Breast epithelium (tissue), 4 donors: ENCODE results near the gene C20orf141. TPM values are rescaled to one million over a fixed set of nuclear protein-coding genes. Genes with fewer than 3 reads are reported as not detected.
"Not testable (repeated sequence)": the region's sequence is repeated elsewhere in the genome, so short reads cannot be mapped to it uniquely, and the experiment has no call there.

ENCODE experiments used
- DNase-seq, 2 donors: peaks; one replicate each; pipeline ENCODE4 v3.0.0-alpha.2; 2019; ENCODE audit warnings: low spot score in 2 of 2
- H3K27ac ChIP-seq, 2 donors: fragments of 200-600 bp; sonication (generic) in 1 of 2; one replicate each; pipeline ENCODE4 v1.5.1; 2016 to 2019; ENCODE audit warnings: mild to moderate bottlenecking in 1 of 2
- H3K27me3 ChIP-seq, 2 donors: fragments of 200-600 bp; sonication (generic) in 1 of 2; one replicate each; pipeline versions ENCODE4 v1.5.1 to v1.6.0; 2017 to 2019; ENCODE audit warnings: control low read depth in 1 of 2, mild to moderate bottlenecking in 1 of 2
- H3K36me3 ChIP-seq: fragments of 200-600 bp; one replicate; pipeline ENCODE4 v1.5.1; 2019
- H3K4me1 ChIP-seq, 2 donors: fragments of 200-600 bp; sonication (generic); one replicate each; pipeline ENCODE4 v1.5.1; 2016 to 2019; ENCODE audit warnings: control low read depth in 1 of 2
- H3K4me3 ChIP-seq, 3 donors: fragments of 200-600 bp; sonication (generic); 1 replicate in 2 of 3; 2 replicates in 1 of 3; pipeline ENCODE4 v1.5.1; 2016 to 2019; ENCODE audit warnings: mild to moderate bottlenecking in 3 of 3, moderate library complexity in 2 of 3
- H3K9me3 ChIP-seq, 2 donors: fragments of 200-600 bp; sonication (generic) in 1 of 2; one replicate each; pipeline ENCODE4 v1.5.1; 2016 to 2019; ENCODE audit warnings: control low read depth in 1 of 2
- POLR2A ChIP-seq: fragments of 450-650 bp; IDR thresholded peaks from one replicate; pipeline ENCODE4 v1.6.1; 2016; ENCODE audit warnings: antibody characterized with exemption, mild to moderate bottlenecking, moderate library complexity
- POLR2AphosphoS5 ChIP-seq, 3 donors: sonication (generic); formaldehyde crosslinking; IDR thresholded peaks; one replicate each; pipeline ENCODE4 v1.6.1; 2017; ENCODE audit warnings: antibody characterized with exemption in 3 of 3
- intact Hi-C: fragments of 100-400 bp; cut with DNase I; formaldehyde crosslinking; loops from one replicate; pipeline ENCODE4 v1.15.1; 2023; ENCODE audit warnings: low total_unique reads
- total RNA-seq, 3 donors: library from RNA; depleted of rRNA; stranded (reverse); fragments of >200 nt; gene quantifications; one replicate each; pipeline ENCODE4 v1.1.0, GENCODE V29; 2016
- TF ChIP-seq, protein P1 (sequence below), 3 donors: fragments of 450-650 bp; IDR thresholded peaks; one replicate each; pipeline ENCODE4 v1.5.1; 2016 to 2017; ENCODE audit warnings: antibody characterized with exemption in 3 of 3, mild to moderate bottlenecking in 3 of 3, moderate library complexity in 3 of 3

C20orf141 gene
- total RNA-seq, 3 donors from 2014 or later = not detected

DNA sequence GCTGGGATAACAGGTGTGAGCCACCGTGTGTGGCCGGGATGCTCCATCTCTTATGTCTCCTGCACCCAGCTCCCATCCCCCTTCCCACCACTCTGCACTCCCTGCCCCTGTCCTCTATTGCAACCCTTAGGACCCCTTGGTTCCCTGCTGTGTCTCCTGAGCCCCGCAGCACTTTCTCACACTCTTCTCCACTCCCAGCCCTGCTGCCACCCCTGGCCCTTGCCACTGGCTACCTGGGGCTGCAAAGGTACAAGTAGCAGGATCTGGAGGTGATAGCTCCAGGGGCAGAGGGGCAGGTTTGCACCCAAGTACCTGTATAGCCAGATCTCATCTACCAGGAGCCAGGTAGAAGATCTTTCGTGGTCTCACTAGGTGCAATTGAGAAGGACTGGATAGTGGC lies 7.8 kb upstream of the C20orf141 start:
- Histone ChIP-seq H3K27me3 (peaks cover 0 to 20% of the 10 kb centered on the region in 2 donors), H3K4me3 (no peak overlapping the region), H3K4me1 (no peaks in the 10 kb centered on the region), H3K36me3 (no peaks in the 10 kb centered on the region), H3K9me3 (no peaks in the 10 kb centered on the region), H3K27ac (no peak overlapping the region)
- no peak for DNase-seq
- intact Hi-C loops = no loop called here
- TF ChIP-seq POLR2A (no peak), POLR2AphosphoS5 (IDR thresholded peaks at IDR 0.05) (no peak)
- TF ChIP-seq, protein P1, sequence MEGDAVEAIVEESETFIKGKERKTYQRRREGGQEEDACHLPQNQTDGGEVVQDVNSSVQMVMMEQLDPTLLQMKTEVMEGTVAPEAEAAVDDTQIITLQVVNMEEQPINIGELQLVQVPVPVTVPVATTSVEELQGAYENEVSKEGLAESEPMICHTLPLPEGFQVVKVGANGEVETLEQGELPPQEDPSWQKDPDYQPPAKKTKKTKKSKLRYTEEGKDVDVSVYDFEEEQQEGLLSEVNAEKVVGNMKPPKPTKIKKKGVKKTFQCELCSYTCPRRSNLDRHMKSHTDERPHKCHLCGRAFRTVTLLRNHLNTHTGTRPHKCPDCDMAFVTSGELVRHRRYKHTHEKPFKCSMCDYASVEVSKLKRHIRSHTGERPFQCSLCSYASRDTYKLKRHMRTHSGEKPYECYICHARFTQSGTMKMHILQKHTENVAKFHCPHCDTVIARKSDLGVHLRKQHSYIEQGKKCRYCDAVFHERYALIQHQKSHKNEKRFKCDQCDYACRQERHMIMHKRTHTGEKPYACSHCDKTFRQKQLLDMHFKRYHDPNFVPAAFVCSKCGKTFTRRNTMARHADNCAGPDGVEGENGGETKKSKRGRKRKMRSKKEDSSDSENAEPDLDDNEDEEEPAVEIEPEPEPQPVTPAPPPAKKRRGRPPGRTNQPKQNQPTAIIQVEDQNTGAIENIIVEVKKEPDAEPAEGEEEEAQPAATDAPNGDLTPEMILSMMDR (IDR thresholded peaks at IDR 0.05) = no peak

DNA sequence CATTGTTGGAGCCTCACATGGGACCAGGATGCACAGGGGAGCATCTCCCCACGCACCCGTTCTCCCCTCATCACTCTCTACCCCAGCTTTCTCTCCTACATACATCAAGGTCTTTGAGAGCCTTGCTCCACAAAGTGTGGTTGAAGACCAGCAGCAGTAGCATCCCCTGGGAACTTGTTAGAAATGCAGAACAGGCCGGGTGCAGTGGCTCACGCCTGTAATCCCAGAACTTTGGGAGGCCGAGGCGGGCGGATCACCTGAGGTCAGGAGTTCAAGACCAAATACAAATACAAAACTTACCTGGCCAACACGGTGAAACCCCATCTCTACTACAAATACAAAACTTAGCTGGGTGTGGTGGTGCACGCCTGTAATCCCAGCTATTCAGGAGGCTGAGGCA lies 6.9 kb upstream of the C20orf141 start:
- H3K27me3 ChIP-seq = peaks cover 0 to 20% of the 10 kb centered on the region in 2 donors
- DNase-seq, H3K27ac ChIP-seq, H3K36me3 ChIP-seq, intact Hi-C loops, H3K4me1 ChIP-seq, H3K9me3 ChIP-seq, H3K4me3 ChIP-seq: not testable (repeated sequence)

DNA sequence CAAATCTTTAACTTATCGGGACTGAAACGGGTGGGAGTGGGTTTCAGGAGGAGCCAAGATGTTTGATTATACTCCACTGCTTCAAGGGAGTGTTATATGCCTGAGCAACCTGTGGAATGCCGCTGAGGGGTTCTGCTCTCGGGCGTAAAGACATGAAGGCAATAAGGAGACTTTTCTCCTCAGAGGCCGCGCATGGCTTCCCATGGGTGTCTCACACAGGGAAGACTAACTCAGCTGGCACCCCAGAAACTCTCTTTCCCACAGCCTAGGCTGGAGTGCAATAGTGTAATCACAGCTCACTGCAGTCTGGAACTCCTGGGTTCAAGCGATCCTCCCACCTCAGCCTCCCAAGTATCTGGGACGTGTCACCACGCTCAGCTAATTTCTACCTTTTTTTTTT lies 5.1 kb upstream of the C20orf141 start:
- no peaks in the 10 kb centered on the region for H3K9me3 ChIP-seq
- DNase-seq = no peak
- H3K27me3 ChIP-seq = peaks cover 0 to 17% of the 10 kb centered on the region in 2 donors
- H3K4me1 ChIP-seq = no peaks in the 10 kb centered on the region
- no peak for TF ChIP-seq POLR2AphosphoS5 (IDR thresholded peaks at IDR 0.05)
- no peak for TF ChIP-seq POLR2A
- TF ChIP-seq, protein P1 (IDR thresholded peaks at IDR 0.05) = no peak
- no peak overlapping the region for H3K4me3 ChIP-seq
- intact Hi-C loops = no loop called here
- no peaks in the 10 kb centered on the region for H3K36me3 ChIP-seq
- H3K27ac ChIP-seq = no peak overlapping the region

DNA sequence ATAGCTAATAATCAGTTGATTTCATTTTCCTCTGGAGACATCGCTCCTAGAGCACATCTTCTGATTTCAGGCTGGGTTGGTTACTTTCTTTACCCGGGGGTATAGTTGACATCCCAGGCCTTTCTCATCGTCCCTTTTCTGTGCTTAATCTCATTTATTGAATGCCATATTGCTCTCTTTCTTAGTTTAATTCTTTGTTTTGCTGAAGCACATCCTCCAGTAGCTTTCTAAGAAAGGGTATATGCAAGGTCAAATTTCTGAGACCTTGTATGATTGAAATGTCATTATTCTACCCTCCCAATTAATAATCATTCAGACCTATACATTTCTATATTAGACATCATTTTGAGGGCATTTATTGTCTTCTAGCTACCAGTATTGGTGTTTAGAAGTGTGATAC lies 2.6 kb upstream of the C20orf141 start:
- intact Hi-C loops = no loop called here
- DNase-seq = no peak
- H3K27me3 ChIP-seq = no peaks in the 10 kb centered on the region

DNA sequence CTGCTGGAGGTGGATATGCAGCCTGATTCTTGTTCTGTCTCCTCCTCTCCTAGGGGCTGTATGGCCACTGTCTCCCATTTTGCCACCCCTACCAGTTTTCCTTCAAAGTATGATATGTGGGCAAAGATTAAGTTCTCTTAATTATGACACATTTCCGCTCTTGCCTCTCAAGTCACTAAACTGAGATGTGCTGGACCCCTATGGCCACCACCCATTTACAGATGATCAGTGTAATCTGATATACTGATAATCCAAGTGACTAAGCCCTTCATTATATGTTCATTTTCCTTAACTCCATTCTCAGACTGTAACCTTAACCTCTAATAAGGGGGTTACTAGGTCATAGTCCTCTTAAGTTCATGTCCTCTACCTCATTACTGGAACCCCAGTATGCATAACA lies 711 bp upstream of the C20orf141 start:
- DNase-seq = peak in 1 of 2 donors; percentile 5
- Histone ChIP-seq H3K27ac (no peak overlapping the region), H3K9me3 (no peaks in the 10 kb centered on the region), H3K27me3 (no peaks in the 10 kb centered on the region), H3K4me3 (no peak overlapping the region), H3K36me3 (no peaks in the 10 kb centered on the region), H3K4me1 (no peaks in the 10 kb centered on the region)
- no peak for TF ChIP-seq POLR2AphosphoS5 (IDR thresholded peaks at IDR 0.05)
- no peak for TF ChIP-seq POLR2A
- TF ChIP-seq, protein P1 (IDR thresholded peaks at IDR 0.05) = no peak
- intact Hi-C loops = no loop called here

More for the DNA sequence above, 2.6 kb upstream of the C20orf141 start:
- Histone ChIP-seq H3K36me3 (no peaks in the 10 kb centered on the region), H3K4me1 (no peaks in the 10 kb centered on the region), H3K27ac (no peak overlapping the region), H3K4me3 (no peak overlapping the region), H3K9me3 (no peaks in the 10 kb centered on the region)
- TF ChIP-seq, protein P1 (IDR thresholded peaks at IDR 0.05) = no peak
- no peak for TF ChIP-seq POLR2A
- TF ChIP-seq POLR2AphosphoS5 (IDR thresholded peaks at IDR 0.05) = no peak
